H1 (cell line): Measurements from ENCODE around the gene SEMA6A. TPM values are rescaled to one million over a fixed set of nuclear protein-coding genes. Genes with fewer than 3 reads are reported as not detected.

ENCODE experiments used
- CTCF ChIA-PET: fragments of 300-600 bp; sonication (Branson Sonifier 250); formaldehyde crosslinking; loops from one replicate; lab custom pipeline; 2021; ENCODE audit not compliant: partially characterized antibody; lab: Charles Lee
- POLR2A ChIA-PET: fragments of 300-600 bp; sonication (Branson Sonifier 250); formaldehyde crosslinking; loops from one replicate; lab custom pipeline; 2021; ENCODE audit warnings: inconsistent platforms; ENCODE audit not compliant: partially characterized antibody; lab: Charles Lee
- DNase-seq, 2 experiments: peaks; one replicate each; pipeline versions ENCODE4 v3.0.0 to v3.0.0-alpha.2; 2010 to 2022; ENCODE audit warnings: low spot score in 2 of 2, low read depth in 1 of 2, mixed read lengths in 1 of 2
- FAIRE-seq: peaks from 2 replicates; lab custom pipeline; 2011; peaks lifted over from hg19 to GRCh38; lab: Jason Lieb, UNC
- H2AFZ ChIP-seq: 2 replicates; pipeline ENCODE4 v1.8.1; 2012; ENCODE audit warnings: low read length, inconsistent platforms
- H2AK5ac ChIP-seq: 2 replicates; pipeline ENCODE4 v1.6.1; 2013; ENCODE audit warnings: low read depth, low read length
- H2BK120ac ChIP-seq: replicated peaks from 2 replicates; pipeline ENCODE3; 2013; ENCODE audit warnings: low read depth, low read length, inconsistent platforms
- H2BK12ac ChIP-seq: 2 replicates; pipeline ENCODE4 v1.6.1; 2013; ENCODE audit warnings: low read depth, low read length
- H2BK15ac ChIP-seq: 2 replicates; pipeline ENCODE4 v1.6.1; 2013; ENCODE audit warnings: low read length
- H2BK20ac ChIP-seq: 2 replicates; pipeline ENCODE4 v1.6.1; 2013; ENCODE audit warnings: low read length
- H2BK5ac ChIP-seq: 2 replicates; pipeline ENCODE4 v1.6.1; 2013; ENCODE audit warnings: low read depth, low read length
- H3K14ac ChIP-seq: 2 replicates; pipeline ENCODE4 v1.6.1; 2013; ENCODE audit warnings: inconsistent platforms; ENCODE audit not compliant: insufficient read length
- H3K18ac ChIP-seq: 2 replicates; pipeline ENCODE4 v1.6.1; 2013; ENCODE audit warnings: low read length; ENCODE audit errors: extremely low read depth
- H3K23ac ChIP-seq: 2 replicates; pipeline ENCODE4 v1.6.1; 2013; ENCODE audit warnings: inconsistent platforms; ENCODE audit not compliant: insufficient read length
- H3K23me2 ChIP-seq: 2 replicates; pipeline ENCODE4 v1.6.1; 2013; ENCODE audit warnings: low read depth, low read length
- H3K27ac ChIP-seq: 2 replicates; pipeline ENCODE4 v1.6.1; 2011; ENCODE audit warnings: low read depth, low read length, inconsistent platforms
- H3K27me3 ChIP-seq, 4 experiments: replicated peaks in 1 of 4; 1 replicate in 1 of 4; 2 replicates in 3 of 4; pipeline versions ENCODE4 v1.6.1 to v1.8.1; 2011 to 2013; ENCODE audit warnings: low read length in 3 of 4, mild to moderate bottlenecking in 3 of 4, inconsistent platforms in 2 of 4, mixed read lengths in 2 of 4, moderate library complexity in 1 of 4; ENCODE audit not compliant: control insufficient read depth in 3 of 4, insufficient read depth in 3 of 4; ENCODE audit errors: extremely low read depth in 1 of 4
- H3K36me3 ChIP-seq, 4 experiments: 2 replicates each; pipeline versions ENCODE4 v1.6.1 to v1.8.1; 2011 to 2013; ENCODE audit warnings: mild to moderate bottlenecking in 4 of 4, low read length in 3 of 4, moderate library complexity in 2 of 4, control low read depth in 1 of 4, inconsistent platforms in 1 of 4; ENCODE audit not compliant: insufficient read depth in 4 of 4, control insufficient read depth in 2 of 4
- H3K4ac ChIP-seq: replicated peaks from 2 replicates; pipeline ENCODE3; 2013; ENCODE audit warnings: low read length, low read depth, mixed read lengths, inconsistent platforms; ENCODE audit not compliant: insufficient read length
- H3K4me1 ChIP-seq, 4 experiments: replicated peaks in 1 of 4; 1 replicate in 1 of 4; 2 replicates in 3 of 4; pipeline versions ENCODE4 v1.6.1 to v1.8.1; 2011 to 2013; ENCODE audit warnings: low read length in 3 of 4, inconsistent platforms in 2 of 4, mixed read lengths in 1 of 4; ENCODE audit not compliant: insufficient read depth in 4 of 4, control insufficient read depth in 3 of 4
- H3K4me2 ChIP-seq, 2 experiments: 2 replicates each; pipeline versions ENCODE4 v1.6.1 to v1.8.1; 2011 to 2013; ENCODE audit warnings: low read depth in 2 of 2, low read length in 2 of 2, control low read depth in 1 of 2, inconsistent platforms in 1 of 2, mild to moderate bottlenecking in 1 of 2; ENCODE audit not compliant: insufficient read depth in 1 of 2
- H3K4me3 ChIP-seq, 4 experiments: fragments of 200-600, 300-600 bp in 1 of 4; sonication (generic), shearing (Covaris generic), sonication (Bioruptor Twin) in 1 of 4; 2 replicates each; pipeline versions ENCODE4 v1.5.1 to v1.8.1; 2011 to 2016; ENCODE audit warnings: low read length in 4 of 4, low read depth in 3 of 4, control low read depth in 2 of 4, inconsistent platforms in 2 of 4, mild to moderate bottlenecking in 2 of 4, mixed read lengths in 1 of 4, moderate library complexity in 1 of 4; ENCODE audit not compliant: insufficient read depth in 2 of 4; ENCODE audit errors: extremely low read depth in 1 of 4
- H3K56ac ChIP-seq: replicated peaks from 2 replicates; pipeline ENCODE3; 2013; ENCODE audit warnings: low read depth, mild to moderate bottlenecking, mixed read lengths, low read length, inconsistent platforms; ENCODE audit not compliant: insufficient read length
- H3K79me1 ChIP-seq: 2 replicates; pipeline ENCODE4 v1.6.1; 2013; ENCODE audit warnings: low read depth, low read length, control low read depth
- H3K79me2 ChIP-seq, 2 experiments: 2 replicates each; pipeline versions ENCODE4 v1.6.1 to v1.8.1; 2012 to 2013; ENCODE audit warnings: low read length in 2 of 2, mild to moderate bottlenecking in 2 of 2, inconsistent platforms in 1 of 2; ENCODE audit not compliant: insufficient read depth in 2 of 2, control insufficient read depth in 1 of 2
- H3K9ac ChIP-seq, 4 experiments: replicated peaks in 1 of 4; 1 replicate in 1 of 4; 2 replicates in 3 of 4; pipeline versions ENCODE4 v1.6.1 to v1.8.1; 2011 to 2013; ENCODE audit warnings: low read depth in 3 of 4, low read length in 3 of 4, control low read depth in 2 of 4, mild to moderate bottlenecking in 2 of 4, moderate library complexity in 2 of 4, inconsistent platforms in 1 of 4; ENCODE audit errors: extremely low read depth in 1 of 4
- H3K9me3 ChIP-seq, 2 experiments: 2 replicates each; pipeline versions ENCODE4 v1.6.1 to v1.8.1; 2012 to 2013; ENCODE audit warnings: mild to moderate bottlenecking in 2 of 2, moderate library complexity in 2 of 2, control low read depth in 1 of 2, inconsistent platforms in 1 of 2, low read depth in 1 of 2, low read length in 1 of 2, mixed read lengths in 1 of 2; ENCODE audit not compliant: insufficient read depth in 2 of 2
- H4K20me1 ChIP-seq, 2 experiments: replicated peaks in 1 of 2; 2 replicates each; pipeline versions ENCODE3 to v1.8.1; 2011 to 2013; ENCODE audit warnings: inconsistent platforms in 2 of 2, low read length in 2 of 2, mild to moderate bottlenecking in 1 of 2; ENCODE audit not compliant: insufficient read depth in 2 of 2, control insufficient read depth in 1 of 2
- H4K5ac ChIP-seq: 2 replicates; pipeline ENCODE4 v1.6.1; 2013; ENCODE audit warnings: low read length, low read depth, mixed read lengths, inconsistent platforms; ENCODE audit not compliant: insufficient read length
- H4K8ac ChIP-seq: 2 replicates; pipeline ENCODE4 v1.8.0; 2013; ENCODE audit warnings: mild to moderate bottlenecking, moderate library complexity, low read length, inconsistent platforms; ENCODE audit not compliant: insufficient read depth; ENCODE audit errors: extremely low read depth
- H4K91ac ChIP-seq: replicated peaks from 2 replicates; pipeline ENCODE3; 2013; ENCODE audit warnings: low read length, mixed read lengths, inconsistent platforms; ENCODE audit not compliant: insufficient read length
- WGBS, 2 experiments: shearing (Covaris generic) in 1 of 2; methylation state at CpG; one replicate each; pipeline versions ENCODE4 v1.1.6 to v1.1.7; 2013 to 2015; ENCODE audit warnings: low lambda C conversion rate in 2 of 2, mixed read lengths in 2 of 2, inconsistent platforms in 1 of 2, low coverage in 1 of 2, missing lambda C conversion rate in 1 of 2; ENCODE audit not compliant: insufficient replicate concordance in 2 of 2, insufficient coverage in 1 of 2, insufficient read length in 1 of 2; ENCODE audit errors: extremely low coverage in 1 of 2, missing lambda C conversion rate in 1 of 2; 5-methylcytosine and 5-hydroxymethylcytosine counted together
- polyA plus RNA-seq, 7 experiments: library from polyadenylated mRNA; depleted of rRNA in 3 of 7; stranded (reverse) in 5 of 7; unstranded in 2 of 7; fragments of >200 nt in 5 of 7; fragments of 200-250 nt in 2 of 7; gene quantifications; 1 replicate in 5 of 7; 2 replicates in 1 of 7; 4 replicates in 1 of 7; pipeline versions ENCODE4 v1.2.1 to v1.2.3, GENCODE V29; 2011 to 2013; ENCODE audit warnings: missing spikeins in 2 of 7, mixed read lengths in 2 of 7
- total RNA-seq: library from RNA; stranded (reverse); fragmentation: NEBNext Ultra II Directional; extraction: Animal tissue kit (Norgen Biotek cat#: 25700); gene quantifications from 2 replicates; pipeline ENCODE4 v1.2.1, GENCODE V29; 2021

SEMA6A gene
- total and polyA plus RNA-seq, 2 of the 8 experiments (the other 6 are each of a cell fraction or from before 2014, with no cell fraction given): 78.3 to 277 TPM

DNA sequence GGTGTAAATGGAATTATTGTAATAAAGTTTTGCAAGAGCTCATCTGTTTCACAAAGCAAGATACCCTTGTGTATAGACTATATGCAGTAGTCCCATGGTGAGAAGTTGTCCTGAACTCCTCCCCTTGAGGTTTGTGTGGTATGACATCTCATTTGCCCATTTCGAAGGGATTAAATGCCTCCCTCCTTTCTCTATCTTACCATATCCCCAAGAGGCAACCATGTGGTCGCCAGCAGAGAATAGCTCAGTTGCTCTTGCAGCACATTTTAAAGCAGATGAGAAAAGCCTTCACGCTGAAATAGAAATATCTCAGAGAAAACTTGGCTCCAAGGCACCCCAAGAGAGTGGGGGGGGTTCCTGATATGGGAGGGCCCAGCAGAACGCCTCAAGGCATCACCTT lies 4.6 kb downstream of the SEMA6A start:
- Histone ChIP-seq H2AK5ac (no peak overlapping the region), H2BK120ac (no peak overlapping the region), H3K27me3 (no peaks in the 10 kb centered on the region), H3K79me1 (no peaks in the 10 kb centered on the region), H4K8ac (no peak overlapping the region), H2BK5ac (no peak overlapping the region), H4K20me1 (peaks cover 41 to 43% of the 10 kb centered on the region in 2 experiments), H3K36me3 (peaks cover 0 to 58% (median 0%) of the 10 kb centered on the region in 4 experiments; a peak in 2 of 8 replicates), H3K27ac (no peak overlapping the region), H3K18ac (no peak overlapping the region), H3K4me2 (peak overlapping the region; percentile 80 to 86), H3K4ac (no peak overlapping the region), H3K79me2 (peaks cover 92 to 94% of the 10 kb centered on the region in 2 experiments), H3K9me3 (no peaks in the 10 kb centered on the region), H2BK15ac (no peak overlapping the region), H3K14ac (no peak overlapping the region), H2BK20ac (no peak overlapping the region), H4K91ac (no peak overlapping the region), H3K56ac (no peak overlapping the region), H3K4me1 (peaks cover 2 to 23% (median 19%) of the 10 kb centered on the region in 4 experiments; a peak in 6 of 7 replicates), H2AFZ (no peak overlapping the region), H3K9ac (no peak overlapping the region), H3K23me2 (peaks cover 3% of the 10 kb centered on the region), H3K4me3 (peak overlapping the region; percentile 3 to 94 (median 53); a peak in 6 of 8 replicates), H2BK12ac (no peak overlapping the region), H4K5ac (no peak overlapping the region), H3K23ac (no peak overlapping the region)
- FAIRE-seq: no peak
- 76% methylated on average over 4 of the region's 4 CpGs; no CpG with 5 or more reads in 1 of the 2 experiments for WGBS, 2 experiments
- DNase-seq: no peak
- POLR2A ChIA-PET: interaction anchor here (0.9 to 2.7 kb wide), 5 partner anchors 11 to 208 kb away, joined by 3 to 10 read pairs (median 4); no protein-coding TSS in a partner anchor
- CTCF ChIA-PET: interaction anchor here (0.8 to 2.0 kb wide), 3 partner anchors 10 to 64 kb away, joined by 3 to 6 read pairs (median 6); no protein-coding TSS in a partner anchor
